GM18502 (cell line): ENCODE results near the gene ITPK1.

Experiments used
- ATAC-seq: cut with Tn5 transposase; IDR thresholded peaks from one replicate; pipeline ENCODE4 v1.9.1; 2021; ENCODE audit warnings: mild to moderate bottlenecking; ENCODE audit not compliant: unreplicated experiment, poor library complexity

Gene ITPK1

GRCh38 chr14:93089521-93090269, 26.0 kb downstream of the ITPK1 start:
- no peak for ATAC-seq

DNA sequence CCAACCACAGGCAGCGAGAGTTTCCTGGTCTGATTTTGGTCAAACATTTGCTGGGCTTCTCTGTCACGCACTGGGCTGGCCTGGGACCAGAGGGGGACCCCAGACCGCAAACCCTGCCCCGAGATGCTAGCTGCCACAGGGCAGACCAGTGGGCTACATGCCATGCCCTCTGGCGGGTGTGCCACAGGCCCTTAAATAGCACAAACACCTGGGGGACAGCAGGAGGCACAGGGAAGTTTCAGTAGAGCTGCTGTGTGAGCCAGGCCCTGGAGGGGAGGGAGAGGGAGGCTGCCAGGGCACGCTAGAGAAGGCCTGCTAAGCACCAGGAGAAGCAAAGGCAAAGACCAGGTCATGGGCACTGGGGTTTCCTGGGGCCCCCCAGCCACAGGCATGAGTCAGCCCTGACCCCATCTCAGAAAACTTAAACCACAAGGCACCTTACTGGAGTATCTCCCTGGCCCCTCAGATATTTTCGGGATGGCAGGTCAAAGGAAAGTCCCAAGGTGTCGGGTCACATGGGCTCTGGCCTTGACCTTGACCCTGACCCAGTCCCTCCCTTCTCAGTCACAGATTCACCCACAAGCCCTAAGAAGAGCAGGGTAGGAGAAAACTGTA, 29.2 kb downstream of the ITPK1 start:
- ATAC-seq: peak; percentile 43

- ATAC-seq: peak; percentile 7
Observed at GRCh38 chr14:93085911-93086310, 29.8 kb downstream of the ITPK1 start.

DNA sequence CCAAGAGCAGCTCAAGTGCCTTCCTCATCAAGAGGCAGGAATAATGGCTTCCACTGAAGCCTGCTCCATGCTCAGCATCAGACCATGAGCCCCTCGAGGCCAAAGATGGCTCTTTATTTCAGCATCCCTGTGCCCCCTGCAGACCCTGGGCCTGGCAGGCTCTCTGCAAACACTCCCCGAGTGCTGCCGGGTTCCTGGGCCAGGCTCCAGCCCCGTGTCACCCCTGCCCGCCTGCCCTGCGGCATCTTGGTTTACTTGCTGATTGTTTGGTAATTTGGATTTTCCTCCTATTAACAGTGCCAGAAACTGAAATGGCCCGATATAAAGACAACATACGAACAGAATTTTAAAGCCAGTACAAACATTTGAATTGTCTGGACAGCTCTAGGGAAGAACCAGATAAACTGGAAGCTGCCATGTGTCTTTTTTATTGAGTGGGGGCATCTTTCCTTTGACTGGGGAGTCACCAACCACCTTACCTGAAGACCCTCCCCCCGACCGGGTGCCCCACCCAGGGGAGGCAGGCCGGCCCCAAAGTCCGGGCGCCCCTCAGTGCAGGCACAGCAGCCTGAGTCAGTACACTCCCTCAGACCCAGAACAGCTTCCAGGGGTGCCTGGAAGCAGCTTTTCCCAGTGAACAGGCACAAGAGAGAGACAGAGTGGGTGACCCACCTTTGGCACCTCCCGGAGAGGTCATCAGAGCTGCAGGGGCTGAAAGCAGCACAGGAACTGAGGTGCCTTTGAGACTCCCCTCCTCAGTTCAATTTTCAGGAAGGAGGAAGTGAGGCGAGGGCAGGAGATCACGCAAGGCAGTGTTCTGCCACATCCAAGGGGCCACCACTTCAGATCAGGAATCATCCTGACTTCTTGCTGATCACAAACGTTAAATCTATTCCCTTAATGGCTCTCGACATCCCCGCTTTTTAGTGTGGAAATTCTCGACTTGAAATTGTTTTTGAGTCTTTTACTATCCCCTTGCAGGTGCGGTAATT, 30.6 kb downstream of the ITPK1 start:
- no peak for ATAC-seq

DNA sequence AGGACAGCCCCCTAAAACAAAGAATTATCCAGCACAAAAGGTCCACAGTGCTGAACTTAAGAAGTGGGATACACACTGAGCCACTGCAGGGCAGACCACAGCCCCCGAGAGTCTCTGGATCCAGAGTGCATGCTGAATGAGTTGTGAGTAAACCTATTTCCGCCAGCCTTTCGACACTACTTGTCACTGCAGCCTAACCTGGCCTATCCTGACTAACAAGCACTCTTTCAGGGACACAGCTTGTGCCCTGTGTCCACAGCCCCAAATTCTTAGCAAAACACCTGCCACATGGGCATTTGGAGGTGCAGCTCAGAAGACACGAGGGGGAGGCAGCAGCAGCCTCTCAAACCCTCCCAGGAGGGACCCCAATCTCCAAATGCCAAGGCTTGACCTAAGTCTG, 31.3 kb downstream of the ITPK1 start:
- ATAC-seq: no peak

DNA sequence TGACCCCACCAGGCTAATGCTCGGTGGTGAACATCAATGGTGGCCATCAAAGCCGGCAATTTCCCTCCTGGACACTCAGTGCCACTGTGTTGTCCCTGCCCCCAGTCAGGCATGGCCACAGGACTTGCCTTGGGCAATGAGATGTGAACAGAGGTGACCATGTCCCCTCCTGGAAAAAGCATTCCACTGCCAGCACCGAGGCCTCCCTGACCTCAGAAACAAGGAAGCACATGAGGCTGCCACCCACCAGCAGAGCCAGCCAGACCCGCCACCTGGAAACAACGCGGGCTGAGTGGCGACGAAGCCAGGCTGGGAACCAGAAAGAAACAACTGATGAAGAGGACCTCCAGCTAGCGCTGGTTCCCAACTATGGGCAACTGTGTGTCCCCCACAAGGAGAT, 31.8 kb downstream of the ITPK1 start:
- no peak for ATAC-seq

DNA sequence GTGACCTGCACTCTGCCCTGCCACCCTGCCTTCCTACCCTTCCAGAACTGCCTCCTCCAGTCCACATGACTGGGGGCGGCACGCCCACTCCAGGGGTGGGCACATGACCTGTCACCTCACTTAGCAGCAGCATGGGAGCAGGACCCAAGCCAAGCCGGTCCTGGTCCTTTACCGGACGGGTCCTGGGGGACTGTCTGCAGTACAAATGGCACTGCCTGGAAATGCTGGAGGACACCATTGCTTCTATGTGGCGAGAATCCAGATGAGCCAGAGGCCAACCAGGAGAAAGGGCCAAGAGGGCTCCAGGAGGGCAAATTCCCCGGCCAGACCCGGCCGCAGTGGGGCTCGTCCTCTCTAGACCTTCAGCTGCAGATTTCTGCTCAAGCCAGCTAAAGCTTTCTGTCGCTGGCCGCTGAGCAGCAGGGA, 33.1 kb downstream of the ITPK1 start:
- ATAC-seq: no peak

DNA sequence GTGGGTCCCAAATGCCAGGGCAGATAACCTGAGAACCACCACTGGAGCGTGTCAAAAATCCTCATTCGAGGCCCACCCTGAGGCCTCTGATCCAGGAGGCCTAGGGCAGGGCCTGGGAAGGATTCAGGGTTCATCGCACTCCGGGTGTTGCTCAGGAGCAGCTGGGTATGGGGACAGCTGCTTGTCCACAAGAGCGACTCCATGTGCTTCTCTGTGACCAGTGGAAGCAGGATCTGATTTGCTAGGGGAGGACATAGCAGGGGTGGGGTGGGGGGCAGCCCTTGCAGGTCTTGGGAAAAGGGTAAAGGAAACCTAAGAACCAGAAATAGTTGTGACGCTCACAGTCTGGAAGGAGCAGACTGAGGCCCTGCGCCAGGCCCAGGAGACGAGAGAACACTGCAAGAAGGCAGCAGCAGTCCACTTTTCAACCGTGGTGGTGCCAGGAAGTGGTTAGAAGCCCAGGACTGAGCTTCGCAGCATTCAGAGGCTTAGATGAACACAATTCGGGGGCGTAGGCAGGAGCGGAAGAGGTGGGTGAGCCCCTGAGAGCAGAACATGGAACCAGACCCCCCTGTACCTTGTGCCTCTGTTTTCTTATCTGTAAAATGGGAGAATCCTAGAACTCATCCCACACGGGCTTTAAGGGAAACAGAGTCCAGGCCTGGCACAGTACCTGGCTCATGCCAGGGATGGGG, 33.7 kb downstream of the ITPK1 start:
- ATAC-seq: no peak

- ATAC-seq: no peak
Observed at GRCh38 chr14:93079865-93080403, 35.8 kb downstream of the ITPK1 start.

DNA sequence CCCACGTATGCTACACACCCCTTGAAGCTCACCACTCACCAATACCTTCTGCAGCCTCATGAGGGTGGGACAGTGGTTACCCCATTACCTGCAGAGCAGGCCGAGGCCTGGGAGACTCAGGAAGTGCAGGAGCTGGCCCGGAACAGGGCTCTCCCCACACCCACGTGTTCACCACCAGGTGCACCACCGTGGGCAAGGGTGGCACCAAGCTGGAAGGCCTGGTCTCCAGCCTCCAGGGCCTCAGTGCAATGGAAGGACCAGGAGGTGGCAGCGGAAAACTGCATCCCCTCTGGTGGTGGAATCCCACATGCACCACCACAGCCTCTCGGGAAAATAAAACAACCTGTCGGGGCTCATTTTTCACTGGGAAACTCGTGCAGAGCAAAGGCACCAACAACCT, 36.4 kb downstream of the ITPK1 start:
- no peak for ATAC-seq

DNA sequence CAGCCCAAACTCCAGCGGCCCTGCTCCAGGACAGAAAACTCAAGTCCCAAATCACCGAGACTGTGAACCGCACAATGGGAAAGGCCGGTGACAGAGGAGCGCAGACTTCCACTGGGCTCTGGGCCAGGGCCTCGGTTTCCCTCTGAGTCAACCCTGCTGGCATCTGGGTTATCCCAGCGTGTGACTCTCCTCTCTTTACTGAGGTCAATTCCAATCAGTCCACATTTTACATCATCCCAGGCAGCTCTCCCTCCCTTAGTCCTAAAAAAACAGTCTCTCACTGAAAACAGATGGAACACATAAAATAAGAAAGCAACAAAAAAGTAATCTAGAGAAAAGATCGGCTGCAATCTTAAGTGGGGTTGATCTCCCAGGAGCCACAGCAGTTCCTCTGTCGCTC, 36.9 kb downstream of the ITPK1 start:
- ATAC-seq: no peak

GRCh38 chr14:93076755-93077154, 39.0 kb downstream of the ITPK1 start:
- no peak for ATAC-seq

DNA sequence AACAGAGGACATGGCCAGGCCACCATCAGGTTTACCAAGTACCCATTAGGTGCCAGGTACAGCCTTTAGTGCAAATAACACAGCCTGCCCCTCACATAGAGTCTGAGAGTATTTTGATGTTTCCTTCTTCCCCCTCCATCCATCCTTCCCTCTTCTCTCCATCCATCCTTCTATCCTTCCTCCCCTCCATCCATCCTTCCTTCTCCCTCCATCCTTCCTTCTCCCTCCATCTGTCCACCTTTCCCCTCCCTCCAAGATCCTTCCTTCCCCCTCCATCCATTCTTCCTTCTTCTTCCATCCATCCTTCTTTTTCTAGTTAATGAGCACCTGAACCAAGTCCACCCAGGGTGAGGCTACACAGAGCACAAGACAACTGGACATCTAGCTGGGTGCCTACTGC, 39.8 kb downstream of the ITPK1 start:
- no peak for ATAC-seq

DNA sequence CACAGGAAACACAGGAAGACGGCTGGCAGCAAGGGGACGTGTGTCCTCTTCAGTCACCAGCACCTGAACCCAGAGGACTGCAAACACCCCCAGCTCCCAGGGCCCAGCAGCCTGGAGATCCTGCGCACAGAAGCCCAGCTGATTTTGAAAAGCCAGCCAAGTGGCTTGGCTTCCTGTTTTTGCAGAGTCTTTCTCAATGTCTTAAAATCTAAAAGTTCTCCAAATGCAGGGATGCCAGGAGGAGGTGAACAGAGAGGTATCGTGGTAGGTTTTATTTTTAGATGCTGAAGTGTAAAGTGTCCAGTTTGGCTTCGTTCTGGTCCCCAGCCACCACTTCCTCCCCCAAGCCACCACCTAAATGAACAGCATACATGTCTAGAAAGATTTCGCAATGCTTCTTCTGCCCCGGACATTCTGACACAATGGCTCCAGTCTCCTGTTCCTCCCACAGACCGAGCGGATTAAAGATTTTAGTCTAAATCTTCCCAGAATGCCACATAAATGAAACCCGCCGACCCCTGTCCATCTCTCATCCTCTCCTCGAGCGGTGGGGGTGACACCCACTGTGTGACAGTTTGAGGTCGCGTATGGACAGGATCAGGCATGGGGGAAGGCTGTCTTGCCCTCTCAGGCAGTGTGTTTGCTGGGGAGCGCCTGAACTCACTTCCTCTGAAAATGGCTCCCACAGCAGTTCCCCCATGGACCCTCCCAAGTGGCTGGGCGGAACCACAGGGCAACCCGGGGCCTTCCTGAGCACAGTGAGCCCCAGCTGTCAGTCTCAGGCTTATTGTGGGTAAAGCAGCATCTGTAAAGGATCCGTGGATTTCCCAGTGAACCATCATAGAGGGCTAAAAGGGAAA, 41.6 kb downstream of the ITPK1 start:
- peak; percentile 49 for ATAC-seq

DNA sequence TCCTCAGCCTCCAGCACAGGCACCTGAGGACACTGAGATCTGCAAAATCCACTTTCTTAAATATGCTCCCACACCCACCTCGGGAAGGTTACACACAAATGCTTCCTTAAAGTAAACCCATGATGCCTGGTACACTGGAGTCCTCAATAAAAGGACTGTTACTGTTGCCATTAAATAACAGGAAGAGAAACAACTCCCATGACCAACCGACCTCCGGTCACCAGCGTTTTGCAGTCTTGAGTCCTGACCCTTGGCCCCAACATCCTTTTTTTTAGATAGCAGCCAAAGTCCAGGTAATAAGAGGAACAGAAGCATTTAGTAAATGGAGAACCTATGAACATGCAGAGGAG, 42.4 kb downstream of the ITPK1 start:
- no peak for ATAC-seq

DNA sequence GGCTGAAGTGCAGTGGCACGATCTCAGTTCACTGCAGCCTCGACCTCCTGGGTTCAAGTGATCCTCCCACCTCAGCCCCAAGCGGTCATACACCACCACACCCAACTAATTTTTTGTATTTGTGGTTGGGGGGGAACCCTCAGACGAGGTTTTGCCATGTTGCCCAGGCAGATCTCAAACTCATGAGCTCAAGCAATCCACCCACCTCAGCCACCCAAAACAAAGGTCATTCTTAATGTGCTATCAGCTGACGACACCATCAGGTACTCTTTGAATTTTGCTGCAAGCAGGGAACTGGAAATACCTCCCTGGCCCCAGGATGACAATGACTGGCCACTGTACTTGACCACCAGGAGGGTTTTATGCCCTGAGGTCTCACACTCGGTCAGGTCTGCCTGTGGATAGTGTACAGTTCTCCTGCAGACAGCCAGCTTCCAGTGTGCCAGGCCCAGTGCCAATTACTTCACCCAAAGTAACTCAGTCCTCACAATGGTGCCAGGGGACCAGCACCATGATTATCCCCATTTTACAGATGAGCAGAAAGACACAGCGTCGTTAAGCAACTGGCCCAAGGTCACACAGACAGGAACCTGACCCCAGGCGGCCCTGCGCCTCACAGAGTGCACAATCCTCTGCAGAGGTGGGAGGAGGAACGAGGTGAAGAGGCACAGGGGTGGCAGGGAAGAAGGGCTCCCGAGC, 42.9 kb downstream of the ITPK1 start:
- ATAC-seq: no peak

- ATAC-seq: no peak
Observed at GRCh38 chr14:93068711-93069110, 47.0 kb downstream of the ITPK1 start.

DNA sequence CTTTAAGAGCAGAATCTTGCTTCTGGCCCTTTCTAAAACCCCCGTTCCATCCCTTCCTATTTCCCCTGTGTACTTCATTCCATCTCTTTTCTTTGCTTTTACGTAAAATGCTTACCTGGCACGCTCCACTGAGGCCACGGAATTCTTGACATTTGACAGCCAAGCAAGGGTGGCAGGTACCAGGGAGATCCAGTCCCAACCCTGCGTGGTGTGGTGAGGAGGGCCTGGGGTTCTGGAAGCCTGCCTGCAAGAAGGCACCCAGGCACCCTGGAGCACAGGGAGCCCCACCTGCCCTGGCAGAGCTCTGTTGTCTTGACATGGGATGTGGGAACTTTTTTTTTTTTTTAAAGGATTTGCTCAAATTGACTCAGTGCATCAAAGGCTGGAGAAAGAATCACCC, 48.6 kb downstream of the ITPK1 start:
- ATAC-seq: no peak

GRCh38 chr14:93065272-93065730, 50.4 kb downstream of the ITPK1 start:
- ATAC-seq: no peak
